ENCODE measurements around the gene SLC7A4. TPM values are rescaled to one million over a fixed set of nuclear protein-coding genes. Genes with fewer than 3 reads are reported as not detected.

SLC7A4 gene
- total and polyA plus RNA-seq, 2 of the 8 experiments (the other 6 are each of a cell fraction or from before 2014, with no cell fraction given) = 0.92 TPM; not detected in 1

DNA sequence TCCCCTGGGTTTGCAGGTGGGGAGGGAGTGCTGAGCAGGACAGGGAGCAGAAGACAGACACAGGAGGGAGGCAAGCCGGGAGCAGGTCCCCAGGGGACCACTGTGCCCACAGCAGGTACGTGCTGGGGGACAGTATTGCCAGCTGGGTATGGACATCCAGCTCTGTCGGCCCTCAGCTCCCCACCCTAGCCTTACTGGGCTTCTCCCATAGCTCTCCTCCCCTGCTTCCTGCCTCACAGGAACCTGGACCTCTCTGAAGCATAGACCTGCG is 23.1 kb upstream of the SLC7A4 start:
- no peak overlapping the region for H3K14ac ChIP-seq (ENCODE audit: insufficient read length)
- POLR2A ChIA-PET (ENCODE audit: partially characterized antibody) = no interaction called here
- no peak overlapping the region for H3K23ac ChIP-seq (ENCODE audit: insufficient read length)
- no peak overlapping the region for H4K5ac ChIP-seq (ENCODE audit: insufficient read length, low read depth, low read length)
- peak overlapping the region; percentile 1 for H4K91ac ChIP-seq (replicated peaks; ENCODE audit: insufficient read length, low read length)
- H3K23me2 ChIP-seq (ENCODE audit: low read depth, low read length) = no peaks in the 10 kb centered on the region
- peak overlapping the region; percentile 11; the same call in 1 of the 2 replicates for H2AFZ ChIP-seq (ENCODE audit: low read length)
- H3K9ac ChIP-seq (replicated peaks in 1 of 4; ENCODE audit: extremely low read depth in 1 of 4, low read depth in 3 of 4, low read length in 3 of 4) = no peak overlapping the region
- 50% methylated on average over 1 of the region's 4 CpGs; no CpG with 5 or more reads in 1 of the 2 experiments for WGBS, 2 experiments (ENCODE audit: extremely low coverage in 1 of 2, insufficient coverage in 1 of 2, insufficient read length in 1 of 2, insufficient replicate concordance in 2 of 2, low coverage in 1 of 2, low lambda C conversion rate in 2 of 2, missing lambda C conversion rate in 1 of 2)
- CTCF ChIA-PET (ENCODE audit: partially characterized antibody) = interaction anchor here (0.9 to 2.7 kb wide), 3 partner anchors 14 to 49 kb away, joined by 3 to 12 read pairs (median 5); no protein-coding TSS in a partner anchor
- H3K18ac ChIP-seq (ENCODE audit: extremely low read depth, low read length) = no peak overlapping the region; the same call in 1 of the 2 replicates
- H2BK15ac ChIP-seq (ENCODE audit: low read length) = no peak overlapping the region
- no peaks in the 10 kb centered on the region for H3K27me3 ChIP-seq (replicated peaks in 1 of 4; ENCODE audit: control insufficient read depth in 3 of 4, extremely low read depth in 1 of 4, insufficient read depth in 3 of 4, low read length in 3 of 4)
- H2BK12ac ChIP-seq (ENCODE audit: low read depth, low read length) = peak overlapping the region; percentile 71; the same call in 1 of the 2 replicates
- DNase-seq (ENCODE audit: low read depth in 1 of 2, low spot score in 2 of 2) (no peak), FAIRE-seq (no peak)
- H3K9me3 ChIP-seq (ENCODE audit: insufficient read depth in 2 of 2, low read depth in 1 of 2, low read length in 1 of 2) = no peaks in the 10 kb centered on the region
- H2AK5ac ChIP-seq (ENCODE audit: low read depth, low read length) = peak overlapping the region; percentile 82; the same call in 1 of the 2 replicates
- no peak overlapping the region for H3K27ac ChIP-seq (ENCODE audit: low read depth, low read length)
- peaks cover 2 to 17% (median 12%) of the 10 kb centered on the region in 4 experiments; a peak in 5 of 7 replicates for H3K4me1 ChIP-seq (replicated peaks in 1 of 4; ENCODE audit: control insufficient read depth in 3 of 4, insufficient read depth in 4 of 4, low read length in 3 of 4)
- H2BK20ac ChIP-seq (ENCODE audit: low read length) = peak overlapping the region; percentile 21; the same call in 1 of the 2 replicates
- H2BK120ac ChIP-seq (replicated peaks; ENCODE audit: low read depth, low read length) = no peak overlapping the region
- H3K36me3 ChIP-seq (ENCODE audit: control insufficient read depth in 2 of 4, insufficient read depth in 4 of 4, low read length in 3 of 4) = no peaks in the 10 kb centered on the region
- no peak overlapping the region for H3K56ac ChIP-seq (replicated peaks; ENCODE audit: insufficient read length, low read depth, low read length)
- H3K4me3 ChIP-seq (ENCODE audit: extremely low read depth in 1 of 4, insufficient read depth in 2 of 4, low read depth in 3 of 4, low read length in 4 of 4) = no peak overlapping the region
- no peak overlapping the region for H3K4me2 ChIP-seq (ENCODE audit: insufficient read depth in 1 of 2, low read depth in 2 of 2, low read length in 2 of 2)
- H4K20me1 ChIP-seq (replicated peaks in 1 of 2; ENCODE audit: control insufficient read depth in 1 of 2, insufficient read depth in 2 of 2, low read length in 2 of 2) = no peaks in the 10 kb centered on the region
- no peak overlapping the region for H3K4ac ChIP-seq (replicated peaks; ENCODE audit: insufficient read length, low read depth, low read length)
- no peak overlapping the region for H2BK5ac ChIP-seq (ENCODE audit: low read depth, low read length)
- no peaks in the 10 kb centered on the region for H3K79me2 ChIP-seq (ENCODE audit: control insufficient read depth in 1 of 2, insufficient read depth in 2 of 2, low read length in 2 of 2)
- H3K79me1 ChIP-seq (ENCODE audit: low read depth, low read length) = no peaks in the 10 kb centered on the region
- no peak overlapping the region for H4K8ac ChIP-seq (ENCODE audit: extremely low read depth, insufficient read depth, low read length)
- TF ChIP-seq SIX5 (IDR thresholded peaks at IDR 0.05; ENCODE audit: low read depth, low read length) (no peak), CHD1 (IDR thresholded peaks at IDR 0.05; ENCODE audit: low read depth, low read length) (no peak), HDAC6 (IDR thresholded peaks at IDR 0.05; ENCODE audit: low read depth, low read length) (no peak), TEAD4 (IDR thresholded peaks at IDR 0.05; ENCODE audit: low read depth, low read length) (no peak), ATF3 (IDR thresholded peaks at IDR 0.05; ENCODE audit: insufficient read depth, low read depth, low read length) (no peak), KDM1A (IDR thresholded peaks at IDR 0.05; ENCODE audit: borderline replicate concordance, low read length) (no peak), SP2 (IDR thresholded peaks at IDR 0.05; ENCODE audit: low read length) (no peak), CREB1 (IDR thresholded peaks at IDR 0.05) (no peak), JUN (IDR thresholded peaks at IDR 0.05; ENCODE audit: low read depth, low read length) (no peak), FOSL1 (IDR thresholded peaks at IDR 0.05; ENCODE audit: insufficient read depth, low read depth, low read length) (no peak), CTBP2 (IDR thresholded peaks at IDR 0.05; ENCODE audit: borderline replicate concordance, insufficient read depth, insufficient read length, low read length) (no peak), BACH1 (IDR thresholded peaks at IDR 0.05; ENCODE audit: low read length) (no peak), CBX5 (IDR thresholded peaks at IDR 0.05; ENCODE audit: low read depth, low read length) (no peak), RAD21 (IDR thresholded peaks at IDR 0.05 in 1 of 2, conservative IDR thresholded peaks at IDR 0.05 in 1 of 2; ENCODE audit: low read depth in 2 of 2, low read length in 2 of 2) (no peak), SP4 (IDR thresholded peaks at IDR 0.05; ENCODE audit: low read length) (no peak)

All from H1 (cell line).